Measurements from ENCODE around the gene SLC9A3.

Gene SLC9A3

DNA sequence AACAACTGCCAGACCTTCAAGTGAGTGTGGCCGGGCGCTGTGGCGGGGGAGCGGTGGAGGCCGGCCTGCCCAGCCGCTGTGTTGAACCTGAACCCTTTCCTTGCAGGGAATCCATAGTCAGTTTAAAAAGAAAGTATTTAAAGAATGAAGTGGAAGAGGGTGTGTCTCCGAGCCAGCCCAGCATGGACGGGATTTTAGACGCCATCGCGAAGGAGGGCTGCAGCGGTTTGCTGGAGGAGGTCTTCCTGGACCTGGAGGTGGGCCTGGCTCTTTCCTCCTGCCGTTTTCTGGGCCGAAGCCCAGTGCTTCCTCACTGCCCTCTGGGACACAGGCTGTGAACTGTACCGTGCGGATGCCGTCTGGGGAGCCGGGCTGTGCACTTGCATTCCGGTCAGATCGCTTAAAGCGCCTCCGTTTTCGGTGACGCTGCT lies 62.2 kb downstream of the SLC9A3 start:
- no peak for DNase-seq (ENCODE audit: low read depth in 2 of 2)

DNA sequence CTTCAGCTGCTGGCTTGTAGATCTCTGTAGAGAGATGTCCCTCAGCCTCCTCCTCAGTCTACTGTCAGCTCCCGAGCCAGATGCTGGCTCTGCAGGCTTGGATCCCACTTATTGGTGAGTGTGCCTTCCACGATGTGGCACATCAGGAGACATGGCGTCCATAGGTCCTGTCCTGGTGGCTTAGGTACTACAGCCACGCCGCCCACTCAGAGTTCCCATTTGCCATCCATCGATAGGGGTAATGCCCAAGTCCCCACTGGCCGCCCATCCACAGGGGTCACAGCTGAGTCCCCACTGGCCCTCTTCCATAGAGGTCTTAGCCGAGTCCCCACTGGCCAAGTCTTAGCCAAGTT lies 64.0 kb downstream of the SLC9A3 start:
- no peak for DNase-seq (ENCODE audit: low read depth in 2 of 2)

GRCh38 chr5:459562-460272 lies 64.5 kb downstream of the SLC9A3 start:
- DNase-seq (ENCODE audit: low read depth in 2 of 2): no peak

DNA sequence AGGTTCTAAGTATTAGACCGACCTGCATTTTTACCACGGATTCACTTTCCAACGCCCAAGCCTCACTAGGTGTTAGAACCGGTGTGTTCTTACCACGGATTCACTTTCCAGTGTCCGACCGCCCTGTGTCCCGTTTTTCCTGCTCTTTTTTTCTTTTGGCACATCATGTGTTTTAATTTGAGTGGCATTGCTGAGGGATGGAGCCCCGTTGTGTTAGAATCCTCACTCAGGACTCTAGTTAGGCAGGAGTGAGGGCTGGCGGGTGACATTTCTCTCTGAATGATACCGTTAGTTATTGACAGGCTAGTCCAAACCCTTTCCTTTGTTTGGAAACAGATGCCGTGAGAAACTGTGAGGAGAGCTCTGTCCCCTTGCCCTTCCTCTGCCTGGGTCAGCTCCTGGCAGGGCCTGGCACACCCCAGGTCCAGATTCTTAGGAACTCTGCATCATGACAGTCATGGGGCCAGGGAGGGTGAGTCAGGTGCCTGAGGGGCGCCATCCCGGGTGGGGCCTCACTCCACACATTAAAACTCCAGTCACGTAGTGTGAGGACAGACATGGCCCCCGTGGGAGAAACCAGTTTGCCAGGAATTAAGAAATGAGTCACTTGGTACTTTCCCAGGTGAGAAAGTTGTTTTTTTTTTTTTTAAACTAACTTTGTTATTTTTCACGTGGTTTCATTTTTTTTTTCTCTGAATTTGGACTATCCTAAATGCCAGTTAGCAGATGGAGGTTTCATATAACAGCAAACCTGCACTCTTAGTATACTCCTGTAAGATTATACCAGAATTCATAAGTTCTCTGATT lies 65.5 kb downstream of the SLC9A3 start:
- DNase-seq (ENCODE audit: low read depth in 2 of 2): peak in 1 of 2 donors; percentile 62

DNA sequence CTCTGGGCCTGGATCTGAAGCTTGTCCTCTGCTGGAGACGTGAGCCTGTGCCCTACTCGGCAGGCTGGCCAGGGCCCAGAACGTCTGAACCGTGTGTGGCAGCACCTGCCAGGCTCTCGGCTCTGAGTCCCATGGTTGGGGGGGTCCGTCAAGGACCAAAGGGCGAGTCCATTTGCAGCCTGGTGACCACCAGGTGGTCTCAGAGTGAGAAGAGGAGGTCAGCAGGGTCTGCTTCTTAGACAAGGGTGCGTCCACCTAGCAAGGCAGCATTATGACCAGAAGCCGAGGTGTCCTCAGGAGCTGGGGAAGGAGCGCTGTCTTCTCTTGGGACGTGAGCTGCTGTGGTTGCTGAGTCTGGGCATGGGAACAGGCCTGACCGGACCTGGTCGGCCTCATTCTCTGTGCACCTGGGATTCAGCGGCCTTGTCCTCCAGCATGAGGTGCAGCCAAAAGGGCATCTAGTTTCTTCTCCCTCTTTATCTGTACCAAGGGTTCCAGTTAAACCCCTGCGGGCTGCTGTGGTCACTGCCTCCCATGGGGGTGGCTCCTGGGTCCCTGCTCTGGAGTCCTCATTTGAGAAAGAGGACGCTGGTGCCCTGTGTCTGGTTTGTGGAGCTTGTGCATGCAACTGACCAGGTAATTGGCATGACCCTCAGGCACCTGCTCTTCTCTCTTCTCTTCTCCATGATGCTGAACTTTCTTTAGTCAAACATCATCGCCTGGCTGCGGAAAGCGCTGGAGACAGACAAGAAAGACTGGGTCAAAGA lies 66.9 kb downstream of the SLC9A3 start:
- DNase-seq (ENCODE audit: low read depth in 2 of 2): no peak

- no peak for DNase-seq (ENCODE audit: low read depth in 2 of 2)
Measured at GRCh38 chr5:456351-457194, 67.7 kb downstream of the SLC9A3 start.

DNA sequence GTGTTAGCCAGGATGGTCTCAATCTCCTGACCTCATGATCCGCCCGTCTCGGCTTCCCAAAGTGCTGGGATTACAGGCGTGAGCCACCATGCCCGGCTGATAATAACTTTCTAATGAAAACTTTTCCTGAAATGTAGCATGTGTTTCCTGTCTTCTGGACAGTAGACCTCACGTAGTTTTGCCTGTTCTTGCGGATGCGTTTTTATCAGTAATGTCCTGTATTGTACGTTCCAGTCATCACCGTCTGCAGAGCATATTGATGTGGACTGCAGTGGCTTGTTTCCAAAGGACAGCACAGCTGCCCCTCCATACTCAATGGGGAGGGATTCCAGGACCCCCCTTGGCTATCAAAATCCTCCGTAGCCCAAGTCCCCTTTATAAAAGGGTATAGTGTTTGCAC lies 68.4 kb downstream of the SLC9A3 start:
- DNase-seq (ENCODE audit: low read depth in 2 of 2): no peak

- DNase-seq (ENCODE audit: low read depth in 2 of 2): no peak
Measured at GRCh38 chr5:454936-455335, 69.3 kb downstream of the SLC9A3 start.

- DNase-seq (ENCODE audit: low read depth in 2 of 2): no peak
Measured at GRCh38 chr5:453725-454481, 70.3 kb downstream of the SLC9A3 start.

DNA sequence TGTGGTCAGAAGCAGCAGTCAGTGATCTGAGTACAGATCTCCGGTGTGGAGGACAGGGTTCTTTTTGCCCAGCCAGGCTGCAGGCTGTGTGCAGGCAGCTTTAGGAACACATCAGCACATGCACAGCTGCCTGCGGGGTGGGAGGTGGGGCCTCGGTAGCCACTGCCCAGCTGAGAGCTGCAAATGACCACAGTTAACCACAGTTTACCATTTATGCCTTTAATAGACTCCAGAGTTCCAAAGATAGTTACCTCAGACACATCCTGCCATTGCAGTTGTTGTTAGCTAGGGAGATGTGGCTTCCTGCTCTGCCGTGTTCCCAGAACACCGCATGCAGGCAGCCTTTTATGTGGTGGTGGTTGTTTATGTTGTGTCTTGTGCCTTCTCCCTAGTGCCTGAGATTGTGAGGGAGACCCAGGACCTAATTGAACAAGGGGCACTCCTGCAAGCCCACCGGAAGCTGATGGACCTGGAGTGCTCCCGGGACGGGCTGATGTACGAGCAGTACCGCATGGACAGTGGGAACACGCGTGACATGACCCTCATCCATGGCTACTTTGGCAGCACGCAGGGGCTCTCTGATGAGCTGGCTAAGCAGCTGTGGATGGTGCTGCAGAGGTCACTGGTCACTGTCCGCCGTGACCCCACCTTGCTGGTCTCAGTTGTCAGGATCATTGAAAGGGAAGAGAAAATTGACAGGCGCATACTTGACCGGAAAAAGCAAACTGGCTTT lies 71.1 kb downstream of the SLC9A3 start:
- DNase-seq (ENCODE audit: low read depth in 2 of 2): no peak

- no peak for DNase-seq (ENCODE audit: low read depth in 2 of 2)
Measured at GRCh38 chr5:451587-452458, 72.4 kb downstream of the SLC9A3 start.

GRCh38 chr5:449151-449550 lies 75.1 kb downstream of the SLC9A3 start:
- no peak for DNase-seq (ENCODE audit: low read depth in 2 of 2)

DNA sequence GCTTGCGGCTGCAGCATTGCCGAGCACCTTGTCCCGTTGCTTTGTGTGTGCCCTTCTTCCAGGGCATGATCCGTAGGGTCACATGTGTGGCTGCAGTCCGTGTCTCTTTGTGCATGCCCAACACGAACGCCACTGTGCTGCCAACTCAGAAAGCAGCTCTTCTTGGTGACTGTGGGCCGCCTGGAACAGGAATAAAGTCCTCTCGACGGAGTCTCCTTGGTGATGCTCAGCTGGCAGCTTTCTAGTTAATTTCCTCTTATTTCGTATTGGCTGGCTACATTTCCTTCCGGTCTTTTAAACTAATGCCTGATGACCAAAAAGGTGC lies 75.5 kb downstream of the SLC9A3 start:
- no peak for DNase-seq (ENCODE audit: low read depth in 2 of 2)

- DNase-seq (ENCODE audit: low read depth in 2 of 2): no peak
Measured at GRCh38 chr5:448061-448765, 76.0 kb downstream of the SLC9A3 start.

DNA sequence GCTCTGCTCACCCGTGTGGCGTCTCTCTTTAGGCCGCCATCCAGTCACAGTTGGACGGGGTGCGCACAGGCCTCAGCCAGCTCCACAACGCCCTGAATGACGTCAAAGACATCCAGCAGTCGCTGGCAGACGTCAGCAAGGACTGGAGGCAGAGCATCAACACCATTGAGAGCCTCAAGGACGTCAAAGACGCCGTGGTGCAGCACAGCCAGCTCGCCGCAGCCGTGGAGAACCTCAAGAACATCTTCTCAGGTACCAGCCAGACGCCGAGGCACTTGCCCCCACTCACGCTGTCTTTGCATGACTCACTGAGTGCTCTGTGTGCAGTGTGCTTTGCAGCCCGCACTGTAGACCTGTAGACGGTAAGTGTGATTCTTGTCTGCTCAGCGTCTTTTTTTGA lies 76.7 kb downstream of the SLC9A3 start:
- DNase-seq (ENCODE audit: low read depth in 2 of 2): no peak

GRCh38 chr5:446883-447263 lies 77.4 kb downstream of the SLC9A3 start:
- DNase-seq (ENCODE audit: low read depth in 2 of 2): no peak

- no peak for DNase-seq (ENCODE audit: low read depth in 2 of 2)
Measured at GRCh38 chr5:446066-446882, 78.0 kb downstream of the SLC9A3 start.

DNA sequence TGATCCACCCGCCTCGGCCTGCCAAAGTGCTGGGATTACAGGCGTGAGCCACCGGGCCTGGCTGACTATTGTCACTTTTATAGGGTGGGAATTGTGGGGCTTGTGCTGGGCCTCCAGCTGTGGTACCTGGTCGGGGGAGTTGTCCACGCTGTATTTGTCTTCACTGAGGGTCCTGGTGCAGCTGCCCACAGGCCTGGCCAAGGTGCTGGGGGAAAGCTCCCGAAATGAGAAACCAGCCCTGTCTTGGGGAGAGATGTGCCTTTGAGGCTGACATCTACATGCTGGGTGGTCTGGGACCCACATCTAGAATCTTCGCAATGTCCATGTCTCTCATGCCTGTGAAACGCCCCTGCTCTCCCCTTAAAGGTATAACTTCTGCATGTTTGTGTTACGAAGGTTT lies 78.7 kb downstream of the SLC9A3 start:
- no peak for DNase-seq (ENCODE audit: low read depth in 2 of 2)

Data from stimulated activated CD4-positive, alpha-beta T cell treated with anti-CD3 and anti-CD28 coated beads, Interleukin-1b, Interleukin-23, amount 100 ng/mL, for 4 hours (primary cell).